Upper lobe of right lung (tissue), 1 donor: ENCODE data around the gene ZC3H12A. TPM values are rescaled to one million over a fixed set of nuclear protein-coding genes. Genes with fewer than 3 reads are reported as not detected.
A peak's percentile ranks its signal among the peaks of the same experiment; 100 is the strongest.

ENCODE experiments used
- ATAC-seq: fragments of 200-7000 bp; cut with Tn5 transposase; one replicate; pipeline ENCODE4 v1.9.1; 2020; ENCODE audit warnings: mild to moderate bottlenecking, moderate library complexity
- DNase-seq: peaks from one replicate; pipeline ENCODE4 v3.0.0-alpha.2; 2020
- H3K27ac ChIP-seq: fragments of 200-600 bp; one replicate; pipeline ENCODE4 v1.8.0; 2022
- H3K27me3 ChIP-seq: fragments of 200-600 bp; one replicate; pipeline ENCODE4 v1.8.0; 2022; ENCODE audit warnings: mild to moderate bottlenecking
- H3K36me3 ChIP-seq: fragments of 200-600 bp; one replicate; pipeline ENCODE4 v1.8.0; 2022
- H3K4me1 ChIP-seq: fragments of 200-600 bp; one replicate; pipeline ENCODE4 v1.8.0; 2022
- H3K4me3 ChIP-seq: fragments of 200-600 bp; one replicate; pipeline ENCODE4 v1.8.0; 2022; ENCODE audit warnings: mild to moderate bottlenecking
- H3K9me3 ChIP-seq: fragments of 200-600 bp; one replicate; pipeline ENCODE4 v1.8.0; 2022
- CTCF ChIP-seq: fragments of 200-600 bp; IDR thresholded peaks from one replicate; pipeline ENCODE4 v1.8.0; 2022; ENCODE audit warnings: antibody characterized with exemption
- intact Hi-C: fragments of 100-400 bp; cut with DNase I; formaldehyde crosslinking; loops from one replicate; pipeline ENCODE4 v1.11.0; 2022
- long read RNA-seq: library from polyadenylated mRNA; unstranded; transcript quantifications from one replicate; pipeline ENCODE4 v2.0.0, GENCODE V29; 2021
- total RNA-seq: library from RNA; stranded (reverse); fragmentation: NEBNext Ultra II Directional; extraction: Animal tissue kit (Norgen Biotek cat#: 25700); gene quantifications from one replicate; pipeline ENCODE4 v1.2.1, GENCODE V29; 2021
- donor health status: DM: no; HTN: yes; CAD: no; lungs with severe emphysema.

ZC3H12A gene
- 22.9 TPM for total RNA-seq
- long read RNA-seq, transcript ZC3H12A-201 (6 exons, 2,684 nt), result major isoform, 7 of 26 reads
- long read RNA-seq, partial matches to known transcripts, result 5 of 26 reads
- long read RNA-seq, other reads (novel, unspliced or antisense), result 14 of 26 reads

- H3K4me3 ChIP-seq, result peak within 1 kb of the TSS; percentile 86
- H3K27ac ChIP-seq, result peak within 1 kb of the TSS; percentile 91
- DNase-seq, result peak; percentile 97
- intact Hi-C loops, result no loop called here
- ATAC-seq, result peak; percentile 89
- no peaks in the 10 kb centered on the region for H3K27me3 ChIP-seq
- peaks cover 72% of the 10 kb centered on the region for H3K4me1 ChIP-seq
- peaks cover 12% of the 10 kb centered on the region for H3K36me3 ChIP-seq
- TF ChIP-seq CTCF, result no peak
- H3K9me3 ChIP-seq, result no peaks in the 10 kb centered on the region
Observed at GRCh38 chr1:37474046-37474696, at the start of gene ZC3H12A. TSS of gene ZC3H12A (plus strand) at chr1:37474580. CDS start at chr1:37475497, 917 bp downstream.

GRCh38 chr1:37425221-37425620 lies 49.2 kb upstream of the ZC3H12A start:
- no peak overlapping the region for H3K4me3 ChIP-seq
- H3K4me1 ChIP-seq, result no peaks in the 10 kb centered on the region
- no peaks in the 10 kb centered on the region for H3K9me3 ChIP-seq
- H3K36me3 ChIP-seq, result no peaks in the 10 kb centered on the region
- no peak for DNase-seq
- intact Hi-C loops, result no loop called here
- no peak for ATAC-seq
- H3K27ac ChIP-seq, result no peak overlapping the region
- H3K27me3 ChIP-seq, result peaks cover 9% of the 10 kb centered on the region
- TF ChIP-seq CTCF, result no peak

- no peak overlapping the region for H3K4me3 ChIP-seq
- TF ChIP-seq CTCF, result no peak
- H3K9me3 ChIP-seq, result no peaks in the 10 kb centered on the region
- no peak for DNase-seq
- H3K27ac ChIP-seq, result no peak overlapping the region
- no peaks in the 10 kb centered on the region for H3K36me3 ChIP-seq
- H3K27me3 ChIP-seq, result peaks cover 18% of the 10 kb centered on the region
- no peaks in the 10 kb centered on the region for H3K4me1 ChIP-seq
- ATAC-seq, result no peak
- intact Hi-C loops, result no loop called here
Observed at GRCh38 chr1:37429029-37429428, 45.4 kb upstream of the ZC3H12A start.

- no peak for DNase-seq
Observed at GRCh38 chr1:37430103-37430985, 44.0 kb upstream of the ZC3H12A start.

GRCh38 chr1:37432716-37433115 lies 41.7 kb upstream of the ZC3H12A start:
- TF ChIP-seq CTCF, result no peak
- H3K27me3 ChIP-seq, result peaks cover 18% of the 10 kb centered on the region

More at GRCh38 chr1:37430103-37430985, 44.0 kb upstream of the ZC3H12A start:
- Histone ChIP-seq H3K9me3 (no peaks in the 10 kb centered on the region), H3K27ac (no peak overlapping the region), H3K4me3 (no peak overlapping the region), H3K27me3 (peaks cover 18% of the 10 kb centered on the region), H3K36me3 (no peaks in the 10 kb centered on the region), H3K4me1 (no peaks in the 10 kb centered on the region)
- no peak for TF ChIP-seq CTCF
- intact Hi-C loops, result loop anchor here (10.0 kb wide), 1 partner anchor 726 kb away; no protein-coding TSS in a partner anchor
- ATAC-seq, result no peak

More at GRCh38 chr1:37432716-37433115, 41.7 kb upstream of the ZC3H12A start:
- H3K36me3 ChIP-seq, result no peaks in the 10 kb centered on the region
- no peak overlapping the region for H3K4me3 ChIP-seq
- no peaks in the 10 kb centered on the region for H3K9me3 ChIP-seq
- no peak for ATAC-seq
- no peaks in the 10 kb centered on the region for H3K4me1 ChIP-seq
- intact Hi-C loops, result loop anchor here (10.0 kb wide), 1 partner anchor 728 kb away; no protein-coding TSS in a partner anchor
- no peak for DNase-seq
- H3K27ac ChIP-seq, result no peak overlapping the region
